HG02571 (cell line): Measurements from ENCODE around the gene SMC1B.
"Not testable (repeated sequence)": the region's sequence is repeated elsewhere in the genome, so short reads cannot be mapped to it uniquely, and the experiment has no call there.

Experiments
- ATAC-seq: cut with Tn5 transposase; IDR thresholded peaks from one replicate; pipeline ENCODE4 v1.9.1; 2021; ENCODE audit warnings: mild to moderate bottlenecking, moderate library complexity; ENCODE audit not compliant: unreplicated experiment

Gene SMC1B

DNA sequence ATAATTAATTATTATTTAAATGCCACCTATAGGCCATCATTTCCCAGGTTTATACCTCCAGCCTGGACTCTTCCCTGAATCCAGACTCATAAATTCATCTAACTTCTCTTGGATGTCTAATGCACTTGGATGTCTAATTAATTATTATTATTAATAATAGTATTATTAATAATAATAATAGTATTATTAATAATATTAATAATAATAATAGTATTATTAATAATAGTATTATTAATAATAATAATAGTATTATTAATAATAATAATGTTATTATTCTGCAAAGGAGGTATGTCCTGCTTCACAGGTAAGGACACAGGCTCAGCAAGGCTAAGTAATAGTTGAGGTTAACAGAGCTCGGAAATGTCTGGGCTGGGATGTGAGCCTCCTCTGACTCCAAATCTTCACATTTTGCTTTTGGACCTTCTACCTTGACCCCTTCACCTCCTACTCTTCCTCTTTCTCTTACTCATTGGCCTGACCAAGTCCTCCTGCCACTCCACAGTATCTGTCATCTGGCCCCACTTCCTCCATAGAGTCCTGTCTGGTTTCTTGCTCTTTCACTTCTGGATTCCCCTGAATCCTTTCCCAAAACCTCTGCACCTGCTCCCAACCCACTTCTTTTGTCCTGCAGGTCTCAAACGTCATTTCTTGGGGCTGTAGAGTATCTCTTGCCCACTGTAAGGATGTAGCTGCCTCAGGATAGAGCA is 8.1 kb upstream of the SMC1B start:
- ATAC-seq = no peak

DNA sequence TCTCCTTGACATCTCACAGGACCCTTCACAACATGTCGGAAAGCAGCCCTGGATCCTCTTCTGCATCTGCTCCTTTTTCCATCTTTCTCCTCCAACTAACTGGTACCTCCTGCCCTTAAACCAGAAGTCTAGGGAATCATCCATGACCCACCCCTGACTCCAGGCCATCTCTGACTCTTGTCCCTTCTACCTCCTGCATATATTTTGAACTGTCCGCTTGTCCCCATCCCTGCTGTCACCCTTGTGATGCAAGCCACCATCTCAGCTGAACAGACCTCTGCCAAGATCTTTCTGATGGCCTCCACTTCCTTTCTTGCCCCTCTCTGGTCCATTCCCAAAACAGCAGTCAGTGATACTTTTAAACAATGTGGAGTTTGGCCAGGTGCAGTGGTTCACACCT is 7.1 kb upstream of the SMC1B start:
- no peak for ATAC-seq

DNA sequence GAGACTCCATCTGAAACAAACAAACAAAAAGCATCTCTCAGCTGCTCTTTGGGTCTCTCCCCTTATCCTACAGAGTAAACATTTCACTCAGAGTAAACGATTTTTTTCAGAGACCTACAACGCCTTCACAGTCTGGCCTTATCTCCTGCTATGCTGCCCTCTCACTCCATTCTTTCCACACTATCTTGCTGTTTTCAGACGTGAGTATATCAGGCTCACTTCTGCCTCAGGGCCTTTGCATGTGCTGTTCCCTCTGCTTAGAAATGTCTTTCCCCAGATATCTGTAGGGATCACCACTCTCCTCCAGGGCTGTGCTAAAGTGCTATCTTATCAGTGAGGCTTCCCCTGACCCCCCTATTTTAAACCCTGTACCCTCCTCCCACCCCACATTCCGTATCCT is 6.6 kb upstream of the SMC1B start:
- no peak for ATAC-seq

DNA sequence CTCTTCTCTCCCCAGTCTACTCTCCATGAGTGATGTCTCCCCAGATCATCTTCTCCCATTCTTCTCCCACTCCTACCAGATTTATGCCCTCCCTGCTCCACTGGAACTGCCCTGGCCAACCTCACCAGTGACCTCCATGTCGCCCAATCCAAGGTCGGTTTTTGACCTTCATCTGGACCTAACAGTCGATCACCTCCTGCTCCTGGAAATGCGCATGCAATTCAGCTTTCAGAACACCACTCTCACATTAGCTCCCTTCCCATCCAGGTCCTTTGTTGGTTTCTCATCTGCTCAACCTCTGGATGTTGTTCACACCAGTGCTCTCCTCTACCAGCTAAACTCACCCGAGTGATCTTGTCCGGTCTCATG is 5.4 kb upstream of the SMC1B start:
- no peak for ATAC-seq

DNA sequence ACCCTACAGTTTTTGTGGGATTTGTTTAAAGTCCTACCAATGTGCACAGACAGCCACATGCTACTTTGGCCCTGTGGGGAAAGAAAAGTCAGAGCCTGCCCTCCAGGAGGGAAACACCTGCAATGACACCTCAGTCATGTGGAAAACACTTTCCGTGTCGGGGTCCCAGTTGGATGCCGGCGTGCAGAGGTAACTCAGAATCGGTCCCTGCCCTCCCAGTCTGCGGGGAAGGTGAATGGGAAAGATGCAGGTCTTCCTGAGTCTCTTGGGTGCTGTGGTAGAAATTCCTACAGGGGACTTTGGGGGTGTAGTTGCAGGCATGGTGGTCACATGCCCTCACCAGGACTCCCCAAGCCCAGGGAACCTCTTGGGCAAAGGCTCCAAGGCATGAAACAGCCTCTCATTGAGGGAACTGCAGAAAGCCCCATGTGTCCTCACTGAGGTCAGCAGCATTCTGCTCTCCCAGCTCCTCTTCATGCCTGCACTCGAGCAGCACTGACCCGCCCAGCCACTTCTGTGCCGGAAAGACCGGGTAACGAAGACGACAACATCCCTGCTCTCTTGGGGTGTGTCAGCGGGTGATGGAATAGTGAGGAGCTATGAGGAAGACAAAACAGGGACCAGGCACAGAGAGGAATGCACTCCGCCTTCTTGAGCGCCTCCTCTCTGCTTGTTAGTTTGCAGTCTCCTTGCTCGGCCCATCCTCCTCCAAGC is 4.8 kb upstream of the SMC1B start:
- no peak for ATAC-seq

DNA sequence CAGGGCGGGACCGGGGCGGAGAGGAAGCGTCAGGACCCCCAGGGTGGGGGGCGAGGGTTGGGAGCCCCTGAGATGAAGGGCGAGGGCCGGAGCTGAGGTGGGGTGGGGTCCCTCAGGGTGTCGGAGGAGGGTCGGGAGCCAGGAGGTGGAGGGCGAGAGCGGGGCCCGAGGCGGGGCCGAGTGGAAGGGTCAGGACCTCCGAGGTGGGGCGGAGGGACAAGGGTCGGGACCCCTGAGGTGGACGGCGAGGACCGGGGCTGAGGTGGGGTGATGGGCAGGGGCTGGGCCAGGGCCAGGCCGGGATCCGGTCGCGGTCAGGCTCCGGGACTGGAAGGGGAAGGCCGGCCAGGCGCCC is 409 bp downstream of the SMC1B start:
- no peak for ATAC-seq

DNA sequence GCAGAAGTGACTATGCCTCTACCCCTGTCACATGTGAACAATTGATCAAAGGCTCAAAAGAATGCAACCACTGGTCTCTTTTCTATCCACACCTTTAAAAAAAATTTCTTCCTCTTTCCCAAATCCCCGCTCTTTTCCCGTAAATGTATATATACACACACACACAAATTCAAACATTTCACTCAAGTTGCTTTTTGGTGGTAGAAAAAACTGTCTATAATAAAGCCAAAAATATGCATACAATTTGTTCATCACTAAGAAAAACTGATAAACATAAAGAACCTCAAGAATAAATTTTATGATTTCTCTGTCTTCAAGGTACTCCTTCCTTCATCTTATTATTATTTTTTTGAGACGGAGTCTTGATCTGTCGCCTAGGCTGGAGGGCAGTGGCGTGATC is 5.6 kb downstream of the SMC1B start:
- ATAC-seq = no peak

DNA sequence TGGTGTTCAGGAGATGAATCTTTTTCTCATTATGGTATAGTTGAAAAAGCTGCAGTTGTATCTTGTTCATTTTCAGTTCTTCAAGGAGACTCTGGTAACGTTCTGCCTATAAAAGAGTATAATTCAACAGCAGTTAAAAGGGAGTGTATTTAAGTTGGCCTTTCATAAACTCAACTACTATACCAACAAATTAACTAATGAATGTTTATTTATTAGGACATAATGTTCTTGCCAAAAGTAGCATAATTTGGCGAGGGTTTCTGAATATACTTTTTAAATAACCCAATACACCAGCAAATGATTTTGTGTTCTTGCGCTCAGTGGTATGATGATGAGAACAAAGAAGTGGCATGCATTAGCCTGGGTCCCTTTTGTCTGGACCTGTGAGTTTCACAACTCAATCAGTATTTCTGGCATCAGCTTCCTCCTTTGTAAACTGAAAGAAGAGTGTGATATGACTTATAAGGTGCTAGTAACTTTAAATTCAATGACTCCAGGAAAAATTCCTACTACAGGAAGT is 10.9 kb downstream of the SMC1B start:
- ATAC-seq = no peak

DNA sequence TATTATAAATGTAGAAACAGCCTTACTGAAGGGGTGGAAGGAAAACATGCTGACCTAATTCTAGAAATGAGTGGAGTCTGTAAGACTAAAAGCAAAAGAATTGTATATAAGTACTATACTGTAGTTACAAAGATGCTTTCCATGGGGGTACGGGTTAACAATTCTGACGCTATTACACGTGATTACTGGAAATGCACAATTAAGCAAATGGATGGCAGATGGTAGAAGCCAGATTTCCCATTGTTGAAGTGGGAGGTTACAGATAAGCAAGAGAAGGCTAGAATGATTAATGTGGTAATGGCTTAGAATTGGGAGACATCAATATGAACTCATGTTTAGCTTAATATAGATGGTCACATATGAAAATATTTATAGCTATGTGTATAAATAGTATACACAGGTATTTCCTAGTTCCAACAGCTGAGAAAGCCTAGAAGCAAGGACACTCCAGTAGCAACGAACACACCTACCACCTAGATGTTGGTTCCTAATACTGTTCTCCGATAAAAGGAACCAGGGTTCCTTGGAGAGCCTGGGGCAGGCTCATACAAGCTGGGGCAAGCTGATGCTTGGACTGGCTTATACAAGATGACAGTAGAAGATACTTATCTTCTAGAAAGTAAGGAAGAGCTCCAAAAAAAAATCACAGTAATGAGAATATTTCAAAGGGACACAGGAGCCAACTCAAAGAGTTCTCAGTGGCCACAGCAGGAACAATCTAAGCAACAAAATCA is 13.5 kb downstream of the SMC1B start:
- no peak for ATAC-seq

DNA sequence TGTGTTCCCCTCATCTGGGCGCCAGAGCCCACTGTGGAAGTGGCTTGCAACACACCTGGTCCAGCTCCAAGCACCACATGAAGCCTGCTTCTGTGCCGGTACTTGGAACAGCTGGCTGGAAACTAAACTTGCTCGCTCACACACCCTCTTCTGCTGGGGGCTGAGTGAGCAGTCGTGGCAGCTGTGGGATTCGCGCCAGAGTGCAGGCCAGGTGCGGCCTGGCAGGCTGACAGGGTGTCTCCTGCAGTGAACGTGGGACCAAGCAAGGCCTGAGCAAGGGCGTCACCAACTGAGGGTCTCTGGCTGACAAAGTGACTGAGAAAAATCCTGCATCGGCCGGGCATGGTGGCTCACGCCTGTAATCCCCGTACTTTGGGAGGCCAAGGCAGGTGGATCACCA is 15.2 kb downstream of the SMC1B start:
- no peak for ATAC-seq

DNA sequence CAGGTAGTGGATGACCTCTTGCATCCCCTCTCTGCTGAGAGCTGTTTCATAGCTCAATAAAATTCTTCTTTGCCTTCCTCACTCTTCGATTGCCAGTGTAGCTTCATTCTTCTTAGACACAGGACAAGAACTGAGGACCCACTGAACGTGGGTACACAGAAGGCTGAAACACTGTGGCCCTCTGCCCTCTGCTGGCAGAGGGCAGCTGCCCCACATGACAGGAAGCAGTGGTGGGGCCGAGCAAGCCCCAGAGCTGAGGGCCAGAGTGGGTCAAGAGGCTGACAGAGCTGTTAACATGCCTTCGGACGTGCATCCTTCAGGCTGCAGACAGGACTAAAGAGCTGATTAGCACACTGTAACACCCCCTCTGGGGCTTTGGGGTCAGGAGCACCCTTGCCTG is 15.6 kb downstream of the SMC1B start:
- no peak for ATAC-seq

DNA sequence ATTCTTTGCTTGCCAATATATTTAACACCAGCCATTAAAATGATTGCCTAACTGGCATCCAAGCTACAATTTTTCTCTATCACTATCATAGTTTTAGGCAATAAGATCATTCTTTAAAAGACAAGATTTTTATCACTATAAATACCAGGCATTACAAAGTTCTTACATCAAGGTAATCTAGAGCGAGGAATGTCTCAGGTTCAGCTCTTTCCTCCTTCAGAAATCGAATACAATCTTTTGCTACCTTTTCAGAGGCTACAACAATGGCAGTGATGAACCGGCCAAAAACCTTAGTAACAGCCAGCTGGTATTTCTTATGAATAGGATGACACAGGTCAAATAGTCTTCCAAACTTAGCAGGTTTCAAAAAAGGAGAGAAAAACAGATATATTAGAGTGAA is 23.9 kb downstream of the SMC1B start:
- ATAC-seq = no peak

DNA sequence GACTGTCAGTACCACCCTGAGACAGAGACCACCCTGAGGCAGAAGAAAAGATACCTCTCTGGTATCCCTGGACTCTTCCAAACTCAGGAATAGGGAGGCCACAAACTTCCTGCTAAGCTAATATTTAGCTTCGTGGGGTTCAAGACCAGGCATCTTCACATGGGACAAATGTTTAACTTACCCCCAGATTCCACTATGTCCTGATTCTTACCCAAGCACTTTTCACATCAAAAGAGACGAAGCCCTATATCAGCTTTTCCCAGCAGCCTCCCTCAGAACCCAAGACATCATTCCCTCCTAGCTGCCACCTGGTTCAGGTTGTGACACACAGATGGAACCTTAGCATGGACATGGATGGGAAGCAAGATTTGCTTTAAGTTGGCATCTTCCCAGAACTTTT is 32.1 kb downstream of the SMC1B start:
- ATAC-seq = no peak

DNA sequence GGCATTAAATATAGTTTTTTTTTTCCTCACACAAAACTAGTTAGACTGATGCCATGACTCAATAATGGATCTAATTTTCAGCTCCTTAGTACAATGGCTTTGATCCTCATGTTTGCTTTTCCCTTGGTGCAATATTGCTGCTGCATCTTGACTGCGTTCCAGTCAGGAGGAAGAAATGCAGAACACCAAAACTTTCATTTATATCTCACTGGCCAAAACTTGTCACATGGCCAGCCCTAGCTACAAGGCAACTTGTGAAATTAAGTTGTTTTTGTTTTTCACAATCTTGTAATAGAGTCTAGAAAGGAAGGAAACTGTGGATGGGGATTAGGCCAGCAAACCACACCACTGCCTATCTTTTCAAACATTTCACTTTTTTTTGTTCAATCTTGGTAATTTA is 36.7 kb downstream of the SMC1B start:
- ATAC-seq = no peak

DNA sequence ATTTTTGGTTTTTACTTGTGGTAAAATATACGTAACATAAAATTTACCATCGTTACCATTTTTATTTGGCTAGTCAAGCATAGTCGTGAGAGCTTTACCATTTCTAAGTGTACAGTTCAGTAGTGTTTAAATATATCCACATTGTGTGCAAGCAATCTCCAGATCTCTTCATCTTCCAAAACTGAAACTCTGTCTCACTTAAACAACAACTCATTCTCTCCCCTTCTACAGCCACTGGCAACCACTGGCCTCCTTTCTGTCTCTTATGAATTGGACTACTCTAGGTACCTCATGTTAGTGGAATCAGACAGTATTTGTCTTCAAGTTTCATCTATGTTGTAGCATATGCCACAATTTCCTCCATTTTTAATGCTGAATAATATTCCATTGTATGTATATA is 37.4 kb downstream of the SMC1B start:
- ATAC-seq = no peak

DNA sequence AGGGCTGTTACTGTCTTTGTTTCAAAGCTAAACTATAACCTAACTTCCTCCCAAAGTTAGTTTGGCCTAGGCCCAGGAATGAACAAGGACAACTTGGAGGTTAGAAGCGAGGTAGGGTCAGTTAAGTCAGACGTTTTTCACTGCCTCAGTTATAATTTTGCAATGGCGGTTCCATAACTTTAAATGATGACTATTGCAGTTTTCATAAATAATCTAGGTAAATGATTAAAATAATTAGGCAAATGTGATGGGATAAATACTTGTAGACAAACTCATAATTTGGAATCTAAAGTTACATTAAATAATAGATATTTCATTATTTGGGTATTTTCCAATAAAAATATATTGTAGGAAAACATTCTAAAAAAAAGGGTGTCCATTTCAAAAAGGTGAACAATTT is 39.8 kb downstream of the SMC1B start:
- not testable (repeated sequence) for ATAC-seq

DNA sequence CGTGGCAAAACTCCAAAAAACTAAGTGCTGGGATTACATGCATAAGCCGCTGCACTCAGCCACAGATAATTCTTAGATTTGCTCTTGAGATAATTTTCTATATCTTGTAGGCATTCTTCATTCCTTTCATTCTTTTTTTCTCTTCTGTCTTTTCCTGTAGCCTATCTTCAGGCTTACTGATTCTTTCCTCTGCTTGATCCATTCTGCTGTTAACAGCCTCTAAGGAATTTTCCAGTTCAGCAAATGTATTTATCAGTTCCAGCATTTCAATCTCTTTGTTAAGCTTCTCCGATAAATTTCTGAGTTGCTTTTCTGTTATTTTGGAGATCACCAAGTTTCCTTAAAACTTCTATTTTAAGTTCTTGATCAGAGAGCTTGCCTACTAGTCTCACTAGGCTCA is 46.7 kb downstream of the SMC1B start:
- ATAC-seq = no peak

DNA sequence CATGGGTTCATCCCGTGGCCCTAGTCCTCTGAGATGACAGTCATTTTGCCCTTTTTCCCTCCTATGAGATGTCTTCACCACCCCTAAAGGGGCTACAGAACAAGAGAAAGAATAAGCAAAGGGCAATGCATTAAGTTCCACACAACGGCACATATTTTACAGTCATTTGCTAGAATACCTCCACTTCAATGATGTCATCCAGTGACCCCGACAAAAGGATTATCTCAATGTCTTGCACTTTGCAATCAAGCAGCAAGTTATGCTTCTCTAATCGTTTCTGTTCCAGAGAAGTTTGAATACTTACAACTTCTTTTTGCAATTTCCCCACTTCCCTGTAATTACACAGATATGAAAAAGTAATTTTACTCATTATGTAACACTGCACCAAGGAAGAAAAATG is 53.8 kb downstream of the SMC1B start:
- ATAC-seq = no peak

DNA sequence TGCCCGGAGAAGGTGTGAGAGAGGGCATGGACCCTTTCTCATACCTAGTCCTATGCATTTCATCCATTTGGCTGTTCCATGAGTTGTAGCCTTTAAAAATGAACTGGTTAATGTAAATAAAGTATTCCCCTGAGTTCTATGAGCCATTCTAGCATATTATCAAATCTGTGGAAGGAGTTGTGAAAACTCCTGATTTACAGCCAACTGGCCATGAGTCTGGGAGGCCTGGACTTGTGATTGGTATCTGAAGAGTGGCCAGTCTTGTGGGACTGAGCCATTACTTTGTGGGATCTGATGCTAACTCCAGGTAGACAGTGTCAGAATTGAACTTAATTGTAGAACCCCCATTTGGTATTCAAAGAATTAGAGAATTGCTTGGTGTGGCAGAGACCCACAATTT is 55.3 kb downstream of the SMC1B start:
- ATAC-seq = no peak

DNA sequence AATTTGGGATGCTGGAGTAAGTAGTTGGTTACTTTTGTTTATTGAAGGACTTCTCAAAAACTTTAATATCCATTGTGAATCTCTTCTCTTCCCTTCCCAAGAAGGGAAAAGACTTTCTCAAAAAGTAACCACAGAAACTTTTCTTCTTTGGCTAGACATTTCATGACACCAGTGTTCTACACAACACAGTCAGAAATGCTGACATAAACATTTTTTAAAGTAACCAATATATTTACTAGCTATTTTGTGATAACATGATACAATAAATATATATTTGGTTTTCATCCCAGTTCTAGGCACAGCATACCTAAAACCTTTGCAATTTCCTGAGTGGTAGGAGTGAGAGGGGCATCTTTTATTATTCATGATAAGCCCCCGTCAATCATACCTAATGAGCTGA is 55.9 kb downstream of the SMC1B start:
- ATAC-seq = no peak

DNA sequence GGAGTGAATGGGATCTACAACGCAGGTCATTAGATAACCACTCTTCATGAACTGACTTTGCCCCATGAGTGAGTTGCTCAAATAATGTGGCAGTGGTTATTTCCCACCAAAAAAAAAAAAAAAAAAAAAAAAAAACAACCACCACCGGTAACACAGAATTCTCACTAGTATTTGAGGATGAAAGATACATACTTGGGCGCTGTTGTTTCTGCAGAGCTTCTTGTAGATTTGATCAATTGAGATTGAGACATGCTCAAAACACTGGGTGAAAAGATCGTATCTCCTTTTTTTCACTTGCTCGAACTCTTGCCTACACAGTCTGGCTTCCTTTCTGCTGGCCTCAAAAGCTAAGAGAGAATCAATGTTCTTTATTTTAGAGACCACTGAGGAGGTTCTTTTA is 59.6 kb downstream of the SMC1B start:
- ATAC-seq = no peak

DNA sequence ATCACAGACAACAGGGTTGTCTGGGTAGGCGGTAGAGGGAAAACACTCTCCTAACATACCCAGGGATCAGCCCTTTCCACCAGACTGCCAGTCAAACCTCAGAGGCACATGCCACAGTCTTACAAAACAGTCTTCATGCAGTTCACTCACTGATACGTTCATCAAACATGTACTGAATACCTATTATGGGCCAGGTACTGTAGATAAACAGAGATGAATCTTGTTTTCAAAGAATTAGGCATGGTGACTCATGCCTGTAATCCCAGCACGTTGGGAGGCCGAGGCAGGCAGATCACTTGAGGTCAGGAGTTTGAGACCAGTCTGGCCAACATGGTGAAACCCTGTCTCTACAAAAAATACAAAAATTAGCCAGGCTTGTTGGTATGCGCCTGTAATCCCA is 60.6 kb downstream of the SMC1B start:
- not testable (repeated sequence) for ATAC-seq
